H1 (cell line): Measurements from ENCODE around the gene GCNA.

Experiments
- CTCF ChIP-seq, 3 experiments: IDR thresholded peaks; 1 replicate in 2 of 3; 2 replicates in 1 of 3; pipeline versions ENCODE4 v1.5.1 to v1.6.1; 2011; ENCODE audit warnings: low read length in 3 of 3, mild to moderate bottlenecking in 3 of 3, inconsistent platforms in 2 of 3, low read depth in 1 of 3, moderate library complexity in 1 of 3; ENCODE audit not compliant: insufficient read depth in 1 of 3; ENCODE audit errors: control extremely low read depth in 1 of 3
- POLR2AphosphoS5 ChIP-seq: IDR thresholded peaks from 2 replicates; pipeline ENCODE4 v1.6.1; 2011; ENCODE audit warnings: low read depth, low read length
- SP2 ChIP-seq: IDR thresholded peaks from 2 replicates; pipeline ENCODE4 v1.6.1; 2012; ENCODE audit warnings: mild to moderate bottlenecking, low read length, inconsistent platforms

- TF ChIP-seq CTCF (IDR thresholded peaks at IDR 0.05; ENCODE audit: control extremely low read depth in 1 of 3, insufficient read depth in 1 of 3, low read depth in 1 of 3, low read length in 3 of 3): no peak
- no peak for TF ChIP-seq POLR2AphosphoS5
- TF ChIP-seq SP2: no peak
Observed at GRCh38 chrX:71599965-71600364, 21.7 kb downstream of the GCNA start.
